NCI-H748 treated with DMSO at 0.1 percent for 48 hours (cell line): ENCODE data around the gene ZFYVE9.
A peak's percentile ranks its signal among the peaks of the same experiment; 100 is the strongest.
"Not testable (repeated sequence)": the region's sequence is repeated elsewhere in the genome, so short reads cannot be mapped to it uniquely, and the experiment has no call there.

Experiments used
- DNase-seq: peaks from one replicate; lab custom pipeline; 2025; lab: John Stamatoyannopoulos, UW

Gene ZFYVE9

DNA sequence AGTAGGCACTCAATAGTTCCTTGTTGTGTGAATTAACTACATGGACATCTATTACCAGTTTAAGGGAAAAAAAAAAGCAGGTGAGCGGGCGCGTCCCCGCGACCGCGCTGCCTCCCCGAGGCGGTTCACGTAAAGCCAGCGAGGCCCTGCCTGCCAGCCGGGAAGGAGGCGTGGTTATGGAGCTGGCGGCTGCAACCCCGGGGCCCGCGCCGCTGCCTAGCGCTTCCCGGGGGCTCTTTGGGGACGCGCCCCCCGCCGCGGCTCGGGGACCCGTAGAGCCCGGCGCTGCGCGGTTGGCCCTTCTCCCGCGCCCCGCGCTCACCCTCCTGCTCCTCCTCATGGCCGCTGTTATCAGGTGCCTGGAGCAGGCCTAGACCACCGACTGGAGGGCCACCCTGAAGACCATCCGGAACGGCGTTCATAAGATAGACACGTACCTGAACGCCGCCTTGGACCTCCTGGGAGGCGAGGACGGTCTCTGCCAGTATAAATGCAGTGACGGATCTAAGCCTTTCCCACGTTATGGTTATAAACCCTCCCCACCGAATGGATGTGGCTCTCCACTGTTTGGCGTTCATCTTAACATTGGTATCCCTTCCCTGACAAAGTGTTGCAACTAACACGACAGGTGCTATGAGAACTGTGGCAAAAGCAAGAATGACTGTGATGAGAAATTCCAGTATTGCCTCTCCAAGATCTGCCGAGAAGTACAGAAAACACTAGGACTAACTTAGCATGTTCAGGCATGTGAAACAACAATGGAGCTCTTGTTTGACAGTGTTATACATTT lies 226.7 kb downstream of the ZFYVE9 start:
- DNase-seq = peak; percentile 70

GRCh38 chr1:52369851-52370250 lies 228.0 kb downstream of the ZFYVE9 start:
- not testable (repeated sequence) for DNase-seq

- no peak for DNase-seq
Observed at GRCh38 chr1:52385376-52385775, 243.5 kb downstream of the ZFYVE9 start.

DNA sequence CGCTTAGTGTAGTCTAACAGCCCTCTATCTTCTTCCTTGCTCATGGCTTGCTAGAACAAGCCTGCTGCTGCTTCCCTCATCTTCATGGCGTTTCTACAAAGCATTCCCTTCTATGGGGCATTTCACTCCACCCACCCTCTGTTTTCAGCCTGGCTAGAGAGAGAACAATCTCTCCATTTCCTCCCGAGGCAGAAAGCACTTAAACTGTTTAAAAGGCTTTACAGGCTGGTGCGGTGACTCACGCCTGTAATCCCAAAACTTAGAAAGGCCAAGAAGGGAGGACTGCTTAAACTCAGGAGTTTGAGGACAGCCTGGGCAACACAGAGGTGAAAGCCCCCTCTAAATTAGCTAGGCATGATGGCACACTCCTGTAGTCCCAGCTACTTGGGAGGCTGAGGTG lies 244.6 kb downstream of the ZFYVE9 start:
- DNase-seq = no peak

- no peak for DNase-seq
Observed at GRCh38 chr1:52393174-52393573, 251.3 kb downstream of the ZFYVE9 start.
